H54 (cell line): Measurements from ENCODE around the gene IGSF9.
"Not testable (repeated sequence)": the region's sequence is repeated elsewhere in the genome, so short reads cannot be mapped to it uniquely, and the experiment has no call there.

Source experiments
- DNase-seq: peaks from one replicate; pipeline ENCODE4 v3.0.0; 2011; ENCODE audit warnings: low spot score, mixed read lengths; ENCODE audit not compliant: insufficient read length
- FAIRE-seq: peaks from 3 replicates; lab custom pipeline; 2011; peaks lifted over from hg19 to GRCh38; lab: Jason Lieb, UNC
- POLR2A ChIP-seq: IDR thresholded peaks from 2 replicates; pipeline ENCODE4 v1.6.1; 2011; ENCODE audit warnings: low read depth, mild to moderate bottlenecking, low read length

Gene IGSF9

GRCh38 chr1:159902541-159902940 is 42.9 kb downstream of the IGSF9 start:
- DNase-seq (no peak), FAIRE-seq (no peak)
- TF ChIP-seq POLR2A, result no peak

GRCh38 chr1:159900755-159901360 is 44.6 kb downstream of the IGSF9 start:
- no peak for TF ChIP-seq POLR2A
- DNase-seq, result no peak
- FAIRE-seq, result no peak

GRCh38 chr1:159900086-159900680 is 45.2 kb downstream of the IGSF9 start, which contains the start of gene CFAP45:
TSS of gene CFAP45 (minus strand) at chr1:159900165. CDS start at chr1:159900098, 67 bp downstream.
- FAIRE-seq (no peak), DNase-seq (no peak)
- TF ChIP-seq POLR2A, result no peak

- FAIRE-seq, DNase-seq: not testable (repeated sequence)
Observed at GRCh38 chr1:159899634-159900033, 45.8 kb downstream of the IGSF9 start.

- no peak for FAIRE-seq
- TF ChIP-seq POLR2A, result no peak
- no peak for DNase-seq
Observed at GRCh38 chr1:159898527-159898926, 46.9 kb downstream of the IGSF9 start.

- no peak for FAIRE-seq
- TF ChIP-seq POLR2A, result no peak
- no peak for DNase-seq
Observed at GRCh38 chr1:159897962-159898361, 47.5 kb downstream of the IGSF9 start.

- no peak for TF ChIP-seq POLR2A
- DNase-seq (no peak), FAIRE-seq (no peak)
Observed at GRCh38 chr1:159896546-159896930, 48.9 kb downstream of the IGSF9 start.

- TF ChIP-seq POLR2A, result no peak
- no peak for DNase-seq
- no peak for FAIRE-seq
Observed at GRCh38 chr1:159895836-159896545, 49.4 kb downstream of the IGSF9 start.

- FAIRE-seq, result no peak
- no peak for DNase-seq
- TF ChIP-seq POLR2A, result no peak
Observed at GRCh38 chr1:159895286-159895685, 50.1 kb downstream of the IGSF9 start.

GRCh38 chr1:159892944-159893343 is 52.5 kb downstream of the IGSF9 start:
- FAIRE-seq (no peak), DNase-seq (no peak)
- no peak for TF ChIP-seq POLR2A

GRCh38 chr1:159891275-159892157 is 53.9 kb downstream of the IGSF9 start:
- DNase-seq (peak; percentile 87), FAIRE-seq (no peak)
- TF ChIP-seq POLR2A, result no peak

- no peak for FAIRE-seq
- 0 out of 2 replicates have a peak, but pooled peaks have one; percentile 18 for TF ChIP-seq POLR2A
- DNase-seq, result no peak
Observed at GRCh38 chr1:159890390-159890789, 55.0 kb downstream of the IGSF9 start.

GRCh38 chr1:159889821-159890252 is 55.6 kb downstream of the IGSF9 start:
- no peak for TF ChIP-seq POLR2A
- DNase-seq (peak; percentile 89), FAIRE-seq (peak; percentile 15)

GRCh38 chr1:159889202-159889601 is 56.2 kb downstream of the IGSF9 start:
- no peak for TF ChIP-seq POLR2A
- FAIRE-seq, result no peak

More at GRCh38 chr1:159889202-159889601, 56.2 kb downstream of the IGSF9 start:
- DNase-seq, result no peak
